Sigmoid colon (tissue), 4 donors: ENCODE results near the gene ABCA12.

ENCODE experiments used
- CTCF ChIP-seq, 4 experiments: fragments of 450-650 bp in 3 of 4; fragments of 200-600 bp in 1 of 4; IDR thresholded peaks; one replicate each; pipeline ENCODE4 v1.5.1; 2016 to 2019; ENCODE audit warnings: antibody characterized with exemption in 4 of 4, mild to moderate bottlenecking in 3 of 4, moderate library complexity in 2 of 4
- EP300 ChIP-seq, 4 donors: sonication (generic); formaldehyde crosslinking; IDR thresholded peaks; one replicate each; pipeline ENCODE4 v1.6.1; 2017; ENCODE audit warnings: antibody characterized with exemption in 4 of 4
- POLR2A ChIP-seq, 2 donors: fragments of 450-650 bp; IDR thresholded peaks; one replicate each; pipeline ENCODE4 v1.6.1; 2016; ENCODE audit warnings: antibody characterized with exemption in 2 of 2, mild to moderate bottlenecking in 2 of 2, moderate library complexity in 2 of 2

GRCh38 chr2:214985619-214986018 is 152.8 kb downstream of the ABCA12 start:
- TF ChIP-seq CTCF (IDR thresholded peaks at IDR 0.05): no peak
- no peak for TF ChIP-seq EP300 (IDR thresholded peaks at IDR 0.05)
- TF ChIP-seq POLR2A (IDR thresholded peaks at IDR 0.05): no peak
